ENCODE measurements around the gene POLR2I. TPM values are rescaled to one million over a fixed set of nuclear protein-coding genes. Genes with fewer than 3 reads are reported as not detected.
A peak's percentile ranks its signal among the peaks of the same experiment; 100 is the strongest.

Gene POLR2I
- total and polyA plus RNA-seq, 2 experiments from 2014 or later = 64.5 to 229 TPM

DNA sequence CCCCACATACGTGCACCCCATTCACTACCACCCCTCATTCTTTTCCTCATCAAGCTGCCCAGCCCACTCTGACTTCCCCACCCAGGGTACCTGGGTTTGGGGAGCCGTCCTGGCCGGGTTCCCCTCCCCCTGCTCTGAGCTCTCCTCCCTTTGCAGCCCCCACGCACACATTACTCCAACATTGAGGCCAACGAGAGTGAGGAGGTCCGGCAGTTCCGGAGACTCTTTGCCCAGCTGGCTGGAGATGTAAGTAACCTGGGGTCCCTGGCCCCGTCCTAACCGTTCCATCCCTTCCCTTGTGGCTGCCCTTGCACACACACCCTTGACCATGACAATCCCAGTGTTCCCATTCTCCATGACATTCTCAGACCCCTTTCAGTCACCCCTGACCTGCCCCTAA, 27.8 kb upstream of the POLR2I start:
- Histone ChIP-seq H3K4me3 (no peak overlapping the region), H3K4me1 (ENCODE audit: low read depth) (peaks cover 3% of the 10 kb centered on the region), H3K27me3 (no peaks in the 10 kb centered on the region), H3K27ac (no peak overlapping the region), H3K36me3 (peaks cover 37% of the 10 kb centered on the region), H3K9me3 (ENCODE audit: low read depth) (no peaks in the 10 kb centered on the region)
- no peak for DNase-seq (ENCODE audit: low read depth in 1 of 2, low spot score in 1 of 2)
- TF ChIP-seq CTCF (IDR thresholded peaks at IDR 0.05; ENCODE audit: low read depth, low read length) = no peak

GRCh38 chr19:36142046-36142445, 27.4 kb upstream of the POLR2I start:
- Histone ChIP-seq H3K4me1 (ENCODE audit: low read depth) (peaks cover 3% of the 10 kb centered on the region), H3K9me3 (ENCODE audit: low read depth) (no peaks in the 10 kb centered on the region), H3K27ac (no peak overlapping the region), H3K36me3 (peaks cover 34% of the 10 kb centered on the region), H3K4me3 (no peak overlapping the region), H3K27me3 (no peaks in the 10 kb centered on the region)
- no peak for TF ChIP-seq CTCF (IDR thresholded peaks at IDR 0.05; ENCODE audit: low read depth, low read length)
- DNase-seq (ENCODE audit: low read depth in 1 of 2, low spot score in 1 of 2) = no peak

- peaks cover 3% of the 10 kb centered on the region for H3K4me1 ChIP-seq (ENCODE audit: low read depth)
- H3K4me3 ChIP-seq = peak overlapping the region; percentile 97
- H3K27ac ChIP-seq = peak overlapping the region; percentile 92
- no peaks in the 10 kb centered on the region for H3K27me3 ChIP-seq
- H3K36me3 ChIP-seq = peaks cover 30% of the 10 kb centered on the region
- peak; percentile 85 to 91 for DNase-seq (ENCODE audit: low read depth in 1 of 2, low spot score in 1 of 2)
- no peaks in the 10 kb centered on the region for H3K9me3 ChIP-seq (ENCODE audit: low read depth)
- TF ChIP-seq CTCF (IDR thresholded peaks at IDR 0.05; ENCODE audit: low read depth, low read length) = no peak
Observed at GRCh38 chr19:36141039-36141927, 26.6 kb upstream of the POLR2I start.

DNA sequence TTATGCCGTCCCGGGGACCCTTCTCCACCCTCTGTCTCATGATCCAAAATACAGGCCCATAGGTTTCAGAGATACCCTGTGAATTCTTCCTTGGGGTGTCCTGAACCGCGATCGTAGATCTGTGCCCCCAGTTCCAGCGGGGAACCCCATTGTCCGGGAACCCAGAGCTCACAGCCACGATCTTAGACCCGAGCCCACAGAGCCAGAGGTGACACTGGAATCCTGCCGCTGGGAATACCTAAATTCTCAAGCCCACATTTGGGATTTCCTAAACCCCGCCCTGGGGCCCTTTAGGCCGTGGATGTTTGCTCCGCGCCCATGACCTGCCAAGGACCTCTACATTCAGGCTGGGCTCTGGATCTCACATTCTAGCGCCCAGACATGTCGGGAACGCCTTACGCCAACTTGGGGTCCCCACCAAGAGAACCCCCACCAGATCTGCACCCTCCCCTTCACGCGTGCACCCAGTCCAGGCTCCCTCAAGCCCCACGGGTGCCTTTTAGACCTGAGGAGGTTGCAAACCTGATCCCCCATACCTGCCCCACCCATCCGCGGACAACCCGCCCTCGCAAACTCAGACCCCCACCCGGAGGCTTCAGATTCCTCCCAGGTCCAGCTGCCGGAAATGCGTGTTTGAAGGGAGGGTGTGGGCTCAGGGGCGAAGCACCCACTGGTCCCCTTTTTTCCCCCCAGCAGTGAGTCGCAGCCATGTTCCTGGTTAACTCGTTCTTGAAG, 25.8 kb upstream of the POLR2I start:
- H3K36me3 ChIP-seq = peaks cover 22% of the 10 kb centered on the region
- H3K27me3 ChIP-seq = no peaks in the 10 kb centered on the region
- DNase-seq (ENCODE audit: low read depth in 1 of 2, low spot score in 1 of 2) = peak; percentile 58 to 71
- H3K27ac ChIP-seq = peak overlapping the region; percentile 92
- peaks cover 3% of the 10 kb centered on the region for H3K4me1 ChIP-seq (ENCODE audit: low read depth)
- no peaks in the 10 kb centered on the region for H3K9me3 ChIP-seq (ENCODE audit: low read depth)
- H3K4me3 ChIP-seq = peak overlapping the region; percentile 97
- TF ChIP-seq CTCF (IDR thresholded peaks at IDR 0.05; ENCODE audit: low read depth, low read length) = no peak

DNA sequence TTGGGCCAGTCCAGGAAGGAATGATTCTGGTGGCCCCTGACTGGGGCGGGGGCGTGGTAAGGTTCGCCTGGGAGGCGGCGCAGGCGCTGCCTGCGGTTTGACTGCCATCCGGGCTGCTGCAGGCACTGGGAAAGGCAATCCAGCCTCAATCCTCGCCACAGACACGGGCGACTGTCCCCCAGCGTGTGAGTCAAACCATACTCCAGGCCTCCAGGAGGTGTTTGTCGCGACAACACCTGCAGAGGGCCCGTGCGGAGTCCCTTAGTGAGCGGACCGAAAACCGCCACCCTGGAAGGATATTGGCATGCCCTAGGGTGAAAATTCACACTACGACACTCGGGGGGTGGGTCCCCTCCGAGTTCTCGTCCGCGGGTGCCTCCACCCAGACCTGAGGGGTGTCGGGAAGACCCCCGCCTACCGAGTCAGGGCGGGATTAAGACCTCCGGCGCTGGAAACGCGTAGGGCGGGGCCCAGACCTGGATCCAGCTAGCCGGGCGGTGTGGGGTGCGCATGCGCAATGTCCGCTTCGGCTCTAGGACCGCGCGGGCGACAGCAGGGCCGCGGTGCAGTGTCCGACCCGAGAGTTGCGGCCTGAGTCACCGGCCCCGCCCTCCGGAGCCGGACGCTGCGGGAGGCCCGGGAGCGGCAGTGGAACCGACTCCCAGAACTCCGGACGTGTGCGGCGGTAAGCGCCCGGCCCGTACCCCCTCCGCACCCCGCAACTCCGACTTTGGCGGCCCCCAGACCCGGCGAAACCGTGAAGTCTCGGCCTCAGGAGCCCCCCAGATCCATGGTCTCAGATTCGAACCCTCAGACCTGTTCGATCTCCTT, 25.0 kb upstream of the POLR2I start, which contains the start of gene CAPNS1:
Gene CAPNS1, plus strand, starts transcription at position 594 of the 831 bp plus-strand sequence. CDS start 946 bp downstream, outside the sequence.
- DNase-seq (ENCODE audit: low read depth in 1 of 2, low spot score in 1 of 2) = peak; percentile 98 to 99
- peak; percentile 8 for TF ChIP-seq CTCF (IDR thresholded peaks at IDR 0.05; ENCODE audit: low read depth, low read length)
- Histone ChIP-seq H3K4me3 (peak within 1 kb of the TSS; percentile 97), H3K4me1 (ENCODE audit: low read depth) (peaks cover 3% of the 10 kb centered on the region), H3K27me3 (peaks cover 1% of the 10 kb centered on the region), H3K36me3 (peaks cover 16% of the 10 kb centered on the region), H3K27ac (peak within 1 kb of the TSS; percentile 92), H3K9me3 (ENCODE audit: low read depth) (no peaks in the 10 kb centered on the region)

Data from cardiac muscle cell (in vitro differentiated cells and primary cell).